ENCODE data around the gene PRPF18.

Gene PRPF18

DNA sequence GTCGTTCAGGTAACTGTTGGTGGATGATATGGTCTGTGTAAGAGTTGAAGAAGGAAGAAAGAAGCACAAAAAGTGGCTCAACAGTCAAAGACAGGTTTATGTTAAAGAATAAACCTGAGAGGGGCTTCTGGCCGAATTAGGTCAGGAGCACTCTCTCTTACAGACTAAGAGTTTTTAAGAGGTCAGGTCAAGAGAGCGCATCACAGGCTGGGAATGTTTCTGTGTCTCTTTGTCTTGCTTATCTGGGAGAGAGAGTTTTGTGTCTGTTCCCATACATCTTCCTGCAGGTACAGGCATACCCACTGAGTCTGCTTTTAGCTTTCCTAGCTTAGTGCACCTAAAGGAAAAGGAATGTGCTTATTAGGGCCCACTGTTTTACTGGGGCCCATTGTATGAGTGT is 22.2 kb upstream of the PRPF18 start:
- no peaks in the 10 kb centered on the region for H4K20me1 ChIP-seq (ENCODE audit: insufficient read depth, low read length)
- H2AFZ ChIP-seq (ENCODE audit: low read depth, low read length) = no peak overlapping the region
- H3K9me3 ChIP-seq (ENCODE audit: insufficient read depth, low read length) = no peaks in the 10 kb centered on the region
- H3K4me2 ChIP-seq (ENCODE audit: low read length) = no peak overlapping the region
- no peak for TF ChIP-seq EZH2phosphoT487 (IDR thresholded peaks at IDR 0.05; ENCODE audit: low read depth)
- TF ChIP-seq, protein P1, sequence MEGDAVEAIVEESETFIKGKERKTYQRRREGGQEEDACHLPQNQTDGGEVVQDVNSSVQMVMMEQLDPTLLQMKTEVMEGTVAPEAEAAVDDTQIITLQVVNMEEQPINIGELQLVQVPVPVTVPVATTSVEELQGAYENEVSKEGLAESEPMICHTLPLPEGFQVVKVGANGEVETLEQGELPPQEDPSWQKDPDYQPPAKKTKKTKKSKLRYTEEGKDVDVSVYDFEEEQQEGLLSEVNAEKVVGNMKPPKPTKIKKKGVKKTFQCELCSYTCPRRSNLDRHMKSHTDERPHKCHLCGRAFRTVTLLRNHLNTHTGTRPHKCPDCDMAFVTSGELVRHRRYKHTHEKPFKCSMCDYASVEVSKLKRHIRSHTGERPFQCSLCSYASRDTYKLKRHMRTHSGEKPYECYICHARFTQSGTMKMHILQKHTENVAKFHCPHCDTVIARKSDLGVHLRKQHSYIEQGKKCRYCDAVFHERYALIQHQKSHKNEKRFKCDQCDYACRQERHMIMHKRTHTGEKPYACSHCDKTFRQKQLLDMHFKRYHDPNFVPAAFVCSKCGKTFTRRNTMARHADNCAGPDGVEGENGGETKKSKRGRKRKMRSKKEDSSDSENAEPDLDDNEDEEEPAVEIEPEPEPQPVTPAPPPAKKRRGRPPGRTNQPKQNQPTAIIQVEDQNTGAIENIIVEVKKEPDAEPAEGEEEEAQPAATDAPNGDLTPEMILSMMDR (IDR thresholded peaks at IDR 0.05; ENCODE audit: low read depth, low read length) = no peak
- H3K27ac ChIP-seq (ENCODE audit: low read length) = no peak overlapping the region
- no peak overlapping the region for H3K9ac ChIP-seq (ENCODE audit: low read length)
- H3K4me3 ChIP-seq (ENCODE audit: low read length) = no peak overlapping the region
- no peaks in the 10 kb centered on the region for H3K79me2 ChIP-seq (ENCODE audit: low read length)
- H3K4me1 ChIP-seq (ENCODE audit: low read length) = no peaks in the 10 kb centered on the region
- H3K36me3 ChIP-seq (replicated peaks; ENCODE audit: low read depth, low read length) = no peaks in the 10 kb centered on the region
- no peaks in the 10 kb centered on the region for H3K27me3 ChIP-seq (ENCODE audit: low read depth, low read length)

DNA sequence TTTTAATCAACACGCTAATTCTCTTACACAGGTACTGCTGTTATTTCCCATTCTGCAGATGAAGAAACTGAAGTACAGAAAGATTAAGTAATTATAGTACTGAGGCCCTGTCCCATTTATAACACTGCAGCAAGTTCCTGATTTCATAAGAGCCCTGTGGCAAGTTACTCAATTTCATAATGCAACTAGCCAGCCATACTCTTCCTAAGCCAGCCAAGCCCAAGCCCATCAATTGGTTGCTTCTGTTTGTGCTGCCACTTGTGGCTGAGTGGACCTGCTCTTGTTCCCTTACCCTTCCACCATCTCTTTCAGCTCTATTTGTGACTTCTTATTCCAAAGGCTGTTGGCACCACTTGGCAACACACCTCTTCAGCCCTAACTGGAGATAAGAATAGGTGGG is 19.7 kb upstream of the PRPF18 start:
- Histone ChIP-seq H2AFZ (ENCODE audit: low read depth, low read length) (no peak overlapping the region), H4K20me1 (ENCODE audit: insufficient read depth, low read length) (no peaks in the 10 kb centered on the region), H3K27ac (ENCODE audit: low read length) (no peak overlapping the region), H3K27me3 (ENCODE audit: low read depth, low read length) (no peaks in the 10 kb centered on the region), H3K4me3 (ENCODE audit: low read length) (no peak overlapping the region), H3K9me3 (ENCODE audit: insufficient read depth, low read length) (no peaks in the 10 kb centered on the region), H3K79me2 (ENCODE audit: low read length) (no peaks in the 10 kb centered on the region), H3K4me2 (ENCODE audit: low read length) (no peak overlapping the region), H3K36me3 (replicated peaks; ENCODE audit: low read depth, low read length) (no peaks in the 10 kb centered on the region), H3K4me1 (ENCODE audit: low read length) (no peaks in the 10 kb centered on the region), H3K9ac (ENCODE audit: low read length) (no peak overlapping the region)
- TF ChIP-seq, protein P1 (IDR thresholded peaks at IDR 0.05; ENCODE audit: low read depth, low read length) = no peak
- TF ChIP-seq EZH2phosphoT487 (IDR thresholded peaks at IDR 0.05; ENCODE audit: low read depth) = no peak

DNA sequence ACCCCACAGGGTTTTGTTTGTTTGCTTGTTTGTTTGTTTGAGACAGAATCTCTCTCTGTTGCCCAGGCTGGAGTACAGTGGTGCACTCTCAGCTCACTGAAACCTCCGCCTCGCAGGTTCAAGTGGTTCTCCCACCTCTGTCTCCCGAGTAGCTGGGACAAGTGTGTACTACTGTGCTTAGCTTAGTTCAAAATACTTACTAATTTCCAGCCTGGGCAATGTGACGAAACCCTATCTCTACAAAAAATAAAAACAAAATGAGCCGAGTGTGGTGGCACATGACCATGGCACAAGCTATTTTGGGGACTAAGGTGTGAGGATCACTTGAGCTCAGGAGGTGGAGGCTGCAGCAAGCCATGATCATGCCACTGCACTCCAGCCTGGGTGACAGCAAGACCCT is 15.2 kb upstream of the PRPF18 start:
- H3K4me2 ChIP-seq (ENCODE audit: low read length) = no peak overlapping the region
- H3K27ac ChIP-seq (ENCODE audit: low read length) = no peak overlapping the region
- H3K9me3 ChIP-seq (ENCODE audit: insufficient read depth, low read length) = no peaks in the 10 kb centered on the region
- no peaks in the 10 kb centered on the region for H4K20me1 ChIP-seq (ENCODE audit: insufficient read depth, low read length)
- no peaks in the 10 kb centered on the region for H3K27me3 ChIP-seq (ENCODE audit: low read depth, low read length)
- no peaks in the 10 kb centered on the region for H3K4me1 ChIP-seq (ENCODE audit: low read length)
- H3K36me3 ChIP-seq (replicated peaks; ENCODE audit: low read depth, low read length) = no peaks in the 10 kb centered on the region
- no peak overlapping the region for H2AFZ ChIP-seq (ENCODE audit: low read depth, low read length)
- TF ChIP-seq, protein P1 (IDR thresholded peaks at IDR 0.05; ENCODE audit: low read depth, low read length) = no peak
- TF ChIP-seq EZH2phosphoT487 (IDR thresholded peaks at IDR 0.05; ENCODE audit: low read depth) = no peak
- H3K79me2 ChIP-seq (ENCODE audit: low read length) = no peaks in the 10 kb centered on the region
- H3K4me3 ChIP-seq (ENCODE audit: low read length) = no peak overlapping the region
- H3K9ac ChIP-seq (ENCODE audit: low read length) = no peak overlapping the region

DNA sequence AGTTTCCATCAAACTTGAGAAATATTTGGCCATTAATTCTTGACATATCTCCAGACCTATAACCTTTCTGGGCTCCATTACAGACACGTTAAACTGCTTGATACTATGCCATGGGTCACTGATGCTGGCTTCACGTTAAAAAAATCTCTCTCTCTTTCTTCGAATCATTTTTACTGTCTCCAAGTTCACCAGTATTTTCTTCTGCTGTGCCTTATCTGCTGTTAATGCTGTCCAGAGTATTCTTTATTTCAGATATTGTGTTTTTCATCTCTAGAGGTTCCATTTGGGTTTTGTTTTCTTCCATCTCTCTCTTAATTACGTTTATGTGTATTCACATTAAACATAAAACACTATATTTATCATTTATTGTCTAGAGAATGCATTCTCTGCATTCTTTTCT is 12.8 kb upstream of the PRPF18 start:
- H3K9me3 ChIP-seq (ENCODE audit: insufficient read depth, low read length) = no peaks in the 10 kb centered on the region
- H3K79me2 ChIP-seq (ENCODE audit: low read length) = no peaks in the 10 kb centered on the region
- no peaks in the 10 kb centered on the region for H3K27me3 ChIP-seq (ENCODE audit: low read depth, low read length)
- H3K4me2 ChIP-seq (ENCODE audit: low read length) = no peak overlapping the region
- no peak overlapping the region for H3K4me3 ChIP-seq (ENCODE audit: low read length)
- no peak overlapping the region for H2AFZ ChIP-seq (ENCODE audit: low read depth, low read length)
- H3K4me1 ChIP-seq (ENCODE audit: low read length) = no peaks in the 10 kb centered on the region
- H3K9ac ChIP-seq (ENCODE audit: low read length) = no peak overlapping the region
- TF ChIP-seq EZH2phosphoT487 (IDR thresholded peaks at IDR 0.05; ENCODE audit: low read depth) = no peak
- TF ChIP-seq, protein P1 (IDR thresholded peaks at IDR 0.05; ENCODE audit: low read depth, low read length) = no peak
- no peaks in the 10 kb centered on the region for H3K36me3 ChIP-seq (replicated peaks; ENCODE audit: low read depth, low read length)
- no peaks in the 10 kb centered on the region for H4K20me1 ChIP-seq (ENCODE audit: insufficient read depth, low read length)
- H3K27ac ChIP-seq (ENCODE audit: low read length) = no peak overlapping the region

All from OCI-LY3 (cell line).